ENCODE data around the gene MREG.

MREG gene

DNA sequence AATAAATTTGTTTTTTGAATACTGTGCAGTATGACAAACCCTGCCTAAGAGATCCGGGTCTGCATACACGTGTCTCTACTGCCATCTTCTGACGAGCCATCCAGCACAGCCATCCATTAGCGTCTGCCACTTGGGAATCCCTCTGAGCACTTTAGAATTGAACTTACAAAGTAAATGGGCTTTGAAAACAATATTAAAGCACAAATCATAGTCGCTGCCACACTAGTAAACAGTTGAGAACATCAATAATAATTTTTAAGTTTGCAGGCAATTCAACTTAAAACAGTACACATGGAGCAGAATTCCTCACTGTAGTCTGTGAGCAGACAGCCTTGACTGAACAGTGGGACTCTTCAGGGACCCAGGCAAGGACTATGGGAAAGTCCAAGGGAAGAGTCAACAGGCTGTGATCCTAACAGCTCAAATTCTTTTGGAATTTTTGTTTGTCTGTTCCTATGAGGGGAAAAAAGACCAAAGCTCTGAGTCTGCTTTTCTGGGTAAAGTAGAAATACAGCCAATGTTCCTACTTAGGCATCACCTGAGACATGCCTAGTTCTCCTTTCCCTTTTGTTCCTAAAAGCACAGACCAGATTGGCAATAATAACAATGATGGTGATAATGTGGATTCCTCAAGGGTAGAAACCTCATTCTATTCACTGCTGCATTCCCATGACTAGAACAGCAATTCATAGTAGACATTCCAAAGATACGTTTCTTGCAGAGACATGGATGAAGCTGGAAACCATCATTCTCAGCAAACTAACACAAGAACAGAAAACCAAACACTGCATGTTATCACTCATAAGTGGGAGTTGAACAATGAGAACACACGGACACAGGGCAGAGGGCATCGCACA is 92.9 kb downstream of the MREG start:
- no peaks in the 10 kb centered on the region for H3K27me3 ChIP-seq (ENCODE audit: control insufficient read depth, insufficient read depth, low read length, poor library complexity, severe bottlenecking)
- H3K36me3 ChIP-seq (ENCODE audit: control insufficient read depth, insufficient read depth, low read length), result no peaks in the 10 kb centered on the region
- 35 to 37% methylated on average over 8 of the region's 8 CpGs for WGBS, 2 experiments
- no peaks in the 10 kb centered on the region for H3K9me3 ChIP-seq (ENCODE audit: control insufficient read depth, low read length)
- no peaks in the 10 kb centered on the region for H3K4me1 ChIP-seq (ENCODE audit: control insufficient read depth, insufficient read depth, low read length)
- no peak overlapping the region for H3K27ac ChIP-seq (ENCODE audit: insufficient read depth, low read depth, low read length, poor library complexity, severe bottlenecking)
- H3K4me3 ChIP-seq (ENCODE audit: insufficient read depth, low read depth, low read length), result no peak overlapping the region

DNA sequence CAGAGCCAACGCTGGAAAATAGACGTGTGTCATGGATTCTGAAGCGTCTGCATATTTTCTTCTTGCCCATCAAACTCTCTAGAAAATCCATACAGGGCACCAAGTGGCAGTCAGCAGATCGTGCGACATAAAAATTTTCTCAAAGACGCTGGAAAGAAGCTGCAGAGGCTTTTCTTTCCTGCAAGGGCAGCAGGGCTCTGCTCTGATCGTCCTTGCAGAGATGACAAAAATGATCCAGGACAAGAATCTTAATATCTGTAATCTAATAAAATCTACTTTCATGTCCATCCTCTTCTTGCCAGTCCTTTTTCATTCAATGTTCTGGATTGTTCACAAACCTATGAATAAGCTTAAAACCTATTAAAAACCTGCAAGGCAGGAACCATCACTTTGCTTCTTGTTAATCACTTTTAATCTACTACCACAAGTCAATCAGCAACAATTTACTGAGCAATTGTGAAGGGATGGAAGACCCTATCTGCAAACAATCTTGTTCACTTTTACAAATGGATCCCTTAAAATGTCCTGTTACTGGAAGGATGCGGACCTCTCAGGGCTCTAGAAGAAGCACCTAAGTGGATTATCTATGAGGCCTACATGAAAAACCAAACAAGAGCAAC is 93.6 kb downstream of the MREG start:
- H3K27ac ChIP-seq (ENCODE audit: insufficient read depth, low read depth, low read length, poor library complexity, severe bottlenecking), result no peak overlapping the region
- no peaks in the 10 kb centered on the region for H3K36me3 ChIP-seq (ENCODE audit: control insufficient read depth, insufficient read depth, low read length)
- H3K4me1 ChIP-seq (ENCODE audit: control insufficient read depth, insufficient read depth, low read length), result no peaks in the 10 kb centered on the region
- H3K27me3 ChIP-seq (ENCODE audit: control insufficient read depth, insufficient read depth, low read length, poor library complexity, severe bottlenecking), result no peaks in the 10 kb centered on the region
- no peak overlapping the region for H3K4me3 ChIP-seq (ENCODE audit: insufficient read depth, low read depth, low read length)
- H3K9me3 ChIP-seq (ENCODE audit: control insufficient read depth, low read length), result no peaks in the 10 kb centered on the region
- WGBS, 2 experiments, result 73 to 76% methylated on average over 8 of the region's 8 CpGs

GRCh38 chr2:215918901-215919599 is 94.3 kb downstream of the MREG start:
- Histone ChIP-seq H3K9me3 (ENCODE audit: control insufficient read depth, low read length) (no peaks in the 10 kb centered on the region), H3K4me1 (ENCODE audit: control insufficient read depth, insufficient read depth, low read length) (no peaks in the 10 kb centered on the region), H3K4me3 (ENCODE audit: insufficient read depth, low read depth, low read length) (no peak overlapping the region), H3K27ac (ENCODE audit: insufficient read depth, low read depth, low read length, poor library complexity, severe bottlenecking) (no peak overlapping the region), H3K27me3 (ENCODE audit: control insufficient read depth, insufficient read depth, low read length, poor library complexity, severe bottlenecking) (no peaks in the 10 kb centered on the region), H3K36me3 (ENCODE audit: control insufficient read depth, insufficient read depth, low read length) (no peaks in the 10 kb centered on the region)
- 76 to 91% methylated on average over 2 to 3 of the region's 3 CpGs for WGBS, 2 experiments

DNA sequence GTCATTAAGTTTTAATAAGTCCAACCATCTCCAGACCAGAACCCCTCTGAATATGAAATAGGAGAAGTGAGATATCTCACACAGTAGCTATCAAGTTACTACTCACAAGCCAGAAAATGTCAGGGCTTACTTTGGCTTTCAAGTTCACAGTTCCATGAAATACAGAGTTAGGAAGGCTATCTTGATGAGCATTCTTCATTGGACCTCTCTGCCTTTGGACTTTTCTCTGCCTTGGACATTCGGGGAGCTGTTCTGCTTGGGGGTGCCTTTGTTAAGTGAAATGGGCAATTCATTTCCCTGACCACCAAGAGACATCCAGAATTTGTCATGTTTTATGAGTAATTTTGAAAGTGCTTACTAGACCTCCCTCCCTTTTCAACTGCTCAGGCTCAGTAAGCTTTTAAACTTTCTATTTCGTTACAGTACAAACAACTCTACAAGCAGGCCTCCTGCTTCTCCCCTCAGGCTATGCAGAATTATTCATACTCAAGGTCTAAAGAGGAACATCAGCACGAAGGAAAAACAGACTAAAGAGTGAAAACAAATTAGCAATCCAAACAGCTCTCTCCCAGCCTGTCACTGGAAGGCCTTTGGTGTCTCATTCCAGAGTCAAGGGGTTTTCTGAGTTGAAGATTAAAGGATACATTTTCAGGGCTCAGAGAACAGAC is 95.3 kb downstream of the MREG start:
- no peaks in the 10 kb centered on the region for H3K36me3 ChIP-seq (ENCODE audit: control insufficient read depth, insufficient read depth, low read length)
- H3K27ac ChIP-seq (ENCODE audit: insufficient read depth, low read depth, low read length, poor library complexity, severe bottlenecking), result no peak overlapping the region
- H3K4me3 ChIP-seq (ENCODE audit: insufficient read depth, low read depth, low read length), result no peak overlapping the region
- no peaks in the 10 kb centered on the region for H3K9me3 ChIP-seq (ENCODE audit: control insufficient read depth, low read length)
- no peaks in the 10 kb centered on the region for H3K4me1 ChIP-seq (ENCODE audit: control insufficient read depth, insufficient read depth, low read length)
- no peaks in the 10 kb centered on the region for H3K27me3 ChIP-seq (ENCODE audit: control insufficient read depth, insufficient read depth, low read length, poor library complexity, severe bottlenecking)
- WGBS, 2 experiments, result 43 to 47% methylated on average over 3 of the region's 3 CpGs

DNA sequence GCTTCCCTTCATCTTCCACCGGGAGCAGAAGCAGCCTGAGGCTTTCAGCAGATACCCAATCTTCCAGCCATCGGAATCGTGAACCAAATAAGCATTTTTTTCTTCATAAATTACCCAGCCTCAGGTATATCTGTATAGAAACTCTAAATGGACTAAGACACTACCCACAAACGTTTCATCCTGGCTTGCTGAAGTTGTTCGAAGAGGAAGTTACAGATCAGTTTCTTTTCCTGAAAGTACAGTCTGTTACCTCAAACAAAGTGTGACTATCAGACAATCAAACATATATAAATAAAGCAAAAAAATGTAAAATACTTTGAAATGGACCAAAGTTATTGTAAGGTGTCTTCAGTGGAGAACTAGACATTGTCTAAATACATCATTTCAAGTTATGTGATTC is 97.9 kb downstream of the MREG start:
- H3K36me3 ChIP-seq (ENCODE audit: control insufficient read depth, insufficient read depth, low read length), result no peaks in the 10 kb centered on the region

GRCh38 chr2:215914777-215915165 is 98.6 kb downstream of the MREG start:
- H3K9me3 ChIP-seq (ENCODE audit: control insufficient read depth, low read length), result no peaks in the 10 kb centered on the region
- no peaks in the 10 kb centered on the region for H3K4me1 ChIP-seq (ENCODE audit: control insufficient read depth, insufficient read depth, low read length)
- H3K4me3 ChIP-seq (ENCODE audit: insufficient read depth, low read depth, low read length), result no peak overlapping the region
- no peaks in the 10 kb centered on the region for H3K27me3 ChIP-seq (ENCODE audit: control insufficient read depth, insufficient read depth, low read length, poor library complexity, severe bottlenecking)
- 85 to 92% methylated on average over 4 of the region's 4 CpGs for WGBS, 2 experiments
- H3K36me3 ChIP-seq (ENCODE audit: control insufficient read depth, insufficient read depth, low read length), result no peaks in the 10 kb centered on the region
- H3K27ac ChIP-seq (ENCODE audit: insufficient read depth, low read depth, low read length, poor library complexity, severe bottlenecking), result no peak overlapping the region

More for the DNA sequence above, 97.9 kb downstream of the MREG start:
- no peaks in the 10 kb centered on the region for H3K27me3 ChIP-seq (ENCODE audit: control insufficient read depth, insufficient read depth, low read length, poor library complexity, severe bottlenecking)
- H3K27ac ChIP-seq (ENCODE audit: insufficient read depth, low read depth, low read length, poor library complexity, severe bottlenecking), result no peak overlapping the region
- H3K4me3 ChIP-seq (ENCODE audit: insufficient read depth, low read depth, low read length), result no peak overlapping the region
- 93% methylated on average over 5 of the region's 5 CpGs for WGBS, 2 experiments
- no peaks in the 10 kb centered on the region for H3K9me3 ChIP-seq (ENCODE audit: control insufficient read depth, low read length)
- no peaks in the 10 kb centered on the region for H3K4me1 ChIP-seq (ENCODE audit: control insufficient read depth, insufficient read depth, low read length)

- H3K9me3 ChIP-seq (ENCODE audit: control insufficient read depth, low read length), result no peaks in the 10 kb centered on the region
- no peak overlapping the region for H3K27ac ChIP-seq (ENCODE audit: insufficient read depth, low read depth, low read length, poor library complexity, severe bottlenecking)
- no peaks in the 10 kb centered on the region for H3K4me1 ChIP-seq (ENCODE audit: control insufficient read depth, insufficient read depth, low read length)
- WGBS, 2 experiments, result 97 to 98% methylated on average over 3 of the region's 3 CpGs
- H3K36me3 ChIP-seq (ENCODE audit: control insufficient read depth, insufficient read depth, low read length), result no peaks in the 10 kb centered on the region
- H3K27me3 ChIP-seq (ENCODE audit: control insufficient read depth, insufficient read depth, low read length, poor library complexity, severe bottlenecking), result no peaks in the 10 kb centered on the region
- no peak overlapping the region for H3K4me3 ChIP-seq (ENCODE audit: insufficient read depth, low read depth, low read length)
Observed at GRCh38 chr2:215914054-215914776, 99.1 kb downstream of the MREG start.

DNA sequence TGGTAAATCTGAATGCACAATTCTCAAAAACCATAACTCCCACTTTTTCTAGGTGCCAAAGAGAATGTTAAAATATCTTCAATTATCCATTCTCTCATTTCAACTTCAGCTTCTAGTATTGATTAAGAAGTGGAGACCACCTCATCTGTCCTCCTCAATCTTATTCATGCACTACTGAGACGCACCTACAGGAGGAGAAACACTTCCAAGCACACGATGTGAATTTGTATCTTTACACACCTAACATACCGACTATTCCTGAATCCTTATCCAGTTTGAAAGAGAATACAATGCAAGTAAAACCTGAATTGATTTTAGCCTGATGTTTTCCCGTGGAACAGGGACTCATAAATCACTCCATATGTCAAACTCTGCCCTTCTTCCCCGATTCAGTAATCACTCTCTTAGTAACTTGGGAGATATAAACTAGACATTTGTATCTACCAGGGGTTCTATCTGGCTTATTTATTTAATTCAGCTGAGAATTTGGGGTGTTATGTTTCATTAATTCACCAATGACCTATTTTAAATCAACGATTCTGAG is 101.0 kb downstream of the MREG start:
- H3K27ac ChIP-seq (ENCODE audit: insufficient read depth, low read depth, low read length, poor library complexity, severe bottlenecking), result no peak overlapping the region
- 91 to 95% methylated on average over 4 to 6 of the region's 6 CpGs for WGBS, 2 experiments
- no peaks in the 10 kb centered on the region for H3K27me3 ChIP-seq (ENCODE audit: control insufficient read depth, insufficient read depth, low read length, poor library complexity, severe bottlenecking)
- no peaks in the 10 kb centered on the region for H3K36me3 ChIP-seq (ENCODE audit: control insufficient read depth, insufficient read depth, low read length)
- H3K9me3 ChIP-seq (ENCODE audit: control insufficient read depth, low read length), result no peaks in the 10 kb centered on the region
- H3K4me3 ChIP-seq (ENCODE audit: insufficient read depth, low read depth, low read length), result no peak overlapping the region
- H3K4me1 ChIP-seq (ENCODE audit: control insufficient read depth, insufficient read depth, low read length), result no peaks in the 10 kb centered on the region

DNA sequence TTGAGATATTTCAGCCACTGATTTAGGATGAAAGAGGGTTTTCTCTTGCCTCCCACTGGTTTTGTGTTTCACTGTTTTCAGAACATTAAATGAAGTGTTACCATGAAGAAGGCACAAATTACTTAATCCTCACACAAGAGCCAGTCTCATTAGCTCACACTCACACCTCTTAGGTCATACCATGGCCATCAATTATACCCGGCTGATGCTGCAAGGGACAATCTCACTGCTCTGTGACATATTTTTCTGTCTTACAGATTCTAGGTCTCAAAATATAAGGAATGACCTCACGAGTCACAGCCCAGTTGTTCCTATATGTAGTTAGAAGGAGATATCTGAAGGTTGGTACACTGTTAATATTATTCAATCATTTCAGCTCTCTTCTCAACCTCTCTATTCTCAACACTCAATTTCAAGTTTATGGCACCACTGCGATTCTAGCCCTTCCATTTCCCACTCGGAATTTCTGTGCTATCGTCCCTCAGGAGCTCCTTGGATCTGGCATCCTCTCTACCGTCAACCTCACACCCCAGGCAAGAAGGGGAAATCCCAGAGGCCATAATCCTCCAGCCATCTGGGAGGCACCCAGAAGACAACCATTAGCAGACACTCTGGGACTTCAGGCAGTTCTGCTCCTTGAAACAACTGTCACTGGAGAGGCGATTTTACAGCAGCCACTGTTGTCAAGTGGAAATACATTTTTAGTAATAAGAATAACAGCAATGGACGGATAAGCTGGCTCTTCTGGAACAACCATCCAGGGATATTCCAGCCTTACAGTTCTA is 101.9 kb downstream of the MREG start:
- Histone ChIP-seq H3K27ac (ENCODE audit: insufficient read depth, low read depth, low read length, poor library complexity, severe bottlenecking) (no peak overlapping the region), H3K4me3 (ENCODE audit: insufficient read depth, low read depth, low read length) (no peak overlapping the region), H3K9me3 (ENCODE audit: control insufficient read depth, low read length) (no peaks in the 10 kb centered on the region), H3K27me3 (ENCODE audit: control insufficient read depth, insufficient read depth, low read length, poor library complexity, severe bottlenecking) (no peaks in the 10 kb centered on the region), H3K36me3 (ENCODE audit: control insufficient read depth, insufficient read depth, low read length) (no peaks in the 10 kb centered on the region), H3K4me1 (ENCODE audit: control insufficient read depth, insufficient read depth, low read length) (no peaks in the 10 kb centered on the region)
- WGBS, 2 experiments, result 93 to 95% methylated on average over 7 to 8 of the region's 8 CpGs
